ENCODE results near the gene CACNA2D3.

Gene CACNA2D3

GRCh38 chr3:54827776-54828175 lies 705.4 kb downstream of the CACNA2D3 start:
- DNase-seq = no peak

GRCh38 chr3:54830658-54831057 lies 708.3 kb downstream of the CACNA2D3 start:
- no peak for DNase-seq

GRCh38 chr3:54831112-54831511 lies 708.8 kb downstream of the CACNA2D3 start:
- peak; percentile 57 for DNase-seq

GRCh38 chr3:54832876-54833275 lies 710.5 kb downstream of the CACNA2D3 start:
- no peak for DNase-seq

- DNase-seq = no peak
Observed at GRCh38 chr3:54835701-54836100, 713.3 kb downstream of the CACNA2D3 start.

- DNase-seq = no peak
Observed at GRCh38 chr3:54836871-54837270, 714.5 kb downstream of the CACNA2D3 start.

- DNase-seq = no peak
Observed at GRCh38 chr3:54837964-54838363, 715.6 kb downstream of the CACNA2D3 start.

GRCh38 chr3:54841471-54841870 lies 719.1 kb downstream of the CACNA2D3 start:
- no peak for DNase-seq

GRCh38 chr3:54843352-54843751 lies 721.0 kb downstream of the CACNA2D3 start:
- DNase-seq = no peak

GRCh38 chr3:54844211-54844610 lies 721.9 kb downstream of the CACNA2D3 start:
- no peak for DNase-seq

- no peak for DNase-seq
Observed at GRCh38 chr3:54845011-54845410, 722.7 kb downstream of the CACNA2D3 start.

GRCh38 chr3:54845551-54845950 lies 723.2 kb downstream of the CACNA2D3 start:
- no peak for DNase-seq

- no peak for DNase-seq
Observed at GRCh38 chr3:54846119-54846518, 723.8 kb downstream of the CACNA2D3 start.

GRCh38 chr3:54847361-54847760 lies 725.0 kb downstream of the CACNA2D3 start:
- DNase-seq = peak; percentile 4

GRCh38 chr3:54849360-54849759 lies 727.0 kb downstream of the CACNA2D3 start:
- DNase-seq = peak; percentile 23

- DNase-seq = peak; percentile 16
Observed at GRCh38 chr3:54850484-54851018, 728.2 kb downstream of the CACNA2D3 start.

GRCh38 chr3:54853573-54854404 lies 731.4 kb downstream of the CACNA2D3 start:
- DNase-seq = peak; percentile 88

GRCh38 chr3:54856271-54856670 lies 733.9 kb downstream of the CACNA2D3 start:
- no peak for DNase-seq

- DNase-seq = no peak
Observed at GRCh38 chr3:54857343-54857742, 735.0 kb downstream of the CACNA2D3 start.

- no peak for DNase-seq
Observed at GRCh38 chr3:54858093-54858785, 735.9 kb downstream of the CACNA2D3 start.

GRCh38 chr3:54859184-54859583 lies 736.8 kb downstream of the CACNA2D3 start:
- DNase-seq = no peak

GRCh38 chr3:54861248-54862067 lies 739.1 kb downstream of the CACNA2D3 start:
- no peak for DNase-seq

GRCh38 chr3:54862526-54862925 lies 740.2 kb downstream of the CACNA2D3 start:
- no peak for DNase-seq

Data from right forelimb (tissue), 1 donor.